ENCODE data around the gene OOSP2. TPM values are rescaled to one million over a fixed set of nuclear protein-coding genes. Genes with fewer than 3 reads are reported as not detected.

Gene OOSP2
- total RNA-seq, 1 donor from 2014 or later: not detected

DNA sequence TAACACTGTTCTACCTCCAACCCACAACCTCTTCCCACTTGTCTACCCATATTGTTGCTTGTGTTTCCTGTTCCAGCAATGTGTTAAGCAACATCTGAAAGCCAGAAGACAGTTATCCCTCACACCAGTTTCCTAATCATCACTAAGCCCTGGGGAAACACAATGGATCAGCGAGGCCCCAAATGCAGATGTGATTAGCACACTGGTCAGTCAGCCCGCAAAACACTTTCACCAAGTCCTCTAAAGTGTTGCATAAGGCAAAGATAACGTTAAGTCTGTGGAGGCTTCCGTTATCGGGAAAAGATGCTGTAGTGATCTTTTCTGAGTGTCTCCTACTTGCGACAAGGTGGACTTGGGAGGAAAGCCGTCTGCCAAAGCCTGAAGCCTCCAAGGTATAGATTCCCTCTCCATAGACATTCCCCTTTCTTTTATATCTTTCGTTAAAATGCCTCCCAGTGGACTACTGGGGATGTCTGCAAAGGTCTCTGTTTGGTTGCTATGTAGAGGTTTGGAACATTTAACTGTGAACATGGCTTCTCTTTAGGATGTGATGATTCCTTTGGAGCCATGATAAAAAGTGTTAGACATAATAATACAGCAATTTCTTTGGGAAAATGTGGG is 16.2 kb downstream of the OOSP2 start, which contains the start of gene MS4A3:
MS4A3 (plus strand) TSS at position 317 of the 621 bp plus-strand sequence. CDS start 4,496 bp downstream, outside the sequence.
- no peak within 1 kb of the TSS for H3K27ac ChIP-seq (ENCODE audit: low read depth, low read length)
- FAIRE-seq (no peak), DNase-seq (ENCODE audit: low read depth) (no peak)
- Mint-ChIP-seq H3K4me3 (ENCODE audit: unreplicated experiment) (no peak within 1 kb of the TSS), H3K27ac (ENCODE audit: unreplicated experiment) (no peak within 1 kb of the TSS), H3K36me3 (ENCODE audit: low read depth, unreplicated experiment) (no peaks in the 10 kb centered on the region), H3K9me3 (ENCODE audit: unreplicated experiment) (no peaks in the 10 kb centered on the region), H3K27me3 (ENCODE audit: low read depth, unreplicated experiment) (peaks cover 6% of the 10 kb centered on the region), H3K4me1 (ENCODE audit: low read depth, unreplicated experiment) (no peaks in the 10 kb centered on the region)
- no peak within 1 kb of the TSS for H3K4me3 ChIP-seq (ENCODE audit: insufficient read depth, low read depth, low read length)
- no peaks in the 10 kb centered on the region for H3K4me1 ChIP-seq (ENCODE audit: insufficient read depth, low read length)
- no peak for TF ChIP-seq EZH2 (IDR thresholded peaks at IDR 0.05; ENCODE audit: insufficient read depth, low read length)
- TF ChIP-seq, protein P1, sequence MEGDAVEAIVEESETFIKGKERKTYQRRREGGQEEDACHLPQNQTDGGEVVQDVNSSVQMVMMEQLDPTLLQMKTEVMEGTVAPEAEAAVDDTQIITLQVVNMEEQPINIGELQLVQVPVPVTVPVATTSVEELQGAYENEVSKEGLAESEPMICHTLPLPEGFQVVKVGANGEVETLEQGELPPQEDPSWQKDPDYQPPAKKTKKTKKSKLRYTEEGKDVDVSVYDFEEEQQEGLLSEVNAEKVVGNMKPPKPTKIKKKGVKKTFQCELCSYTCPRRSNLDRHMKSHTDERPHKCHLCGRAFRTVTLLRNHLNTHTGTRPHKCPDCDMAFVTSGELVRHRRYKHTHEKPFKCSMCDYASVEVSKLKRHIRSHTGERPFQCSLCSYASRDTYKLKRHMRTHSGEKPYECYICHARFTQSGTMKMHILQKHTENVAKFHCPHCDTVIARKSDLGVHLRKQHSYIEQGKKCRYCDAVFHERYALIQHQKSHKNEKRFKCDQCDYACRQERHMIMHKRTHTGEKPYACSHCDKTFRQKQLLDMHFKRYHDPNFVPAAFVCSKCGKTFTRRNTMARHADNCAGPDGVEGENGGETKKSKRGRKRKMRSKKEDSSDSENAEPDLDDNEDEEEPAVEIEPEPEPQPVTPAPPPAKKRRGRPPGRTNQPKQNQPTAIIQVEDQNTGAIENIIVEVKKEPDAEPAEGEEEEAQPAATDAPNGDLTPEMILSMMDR (IDR thresholded peaks at IDR 0.05; ENCODE audit: insufficient read depth, low read depth, low read length): no peak
- H3K4me2 ChIP-seq (ENCODE audit: low read length): no peak within 1 kb of the TSS
- H3K79me2 ChIP-seq (ENCODE audit: insufficient read depth, low read length): no peaks in the 10 kb centered on the region
- no peak within 1 kb of the TSS for H3K9ac ChIP-seq (ENCODE audit: low read length)
- H3K27me3 ChIP-seq (ENCODE audit: insufficient read depth, low read length): no peaks in the 10 kb centered on the region
- H3K36me3 ChIP-seq (ENCODE audit: insufficient read depth, low read length): no peaks in the 10 kb centered on the region
- H2AFZ ChIP-seq (ENCODE audit: low read depth, low read length): no peak within 1 kb of the TSS
- peaks cover 9% of the 10 kb centered on the region for H3K9me3 ChIP-seq (ENCODE audit: insufficient read depth, low read depth, low read length)
- no peaks in the 10 kb centered on the region for H4K20me1 ChIP-seq (ENCODE audit: insufficient read depth, low read length)

DNA sequence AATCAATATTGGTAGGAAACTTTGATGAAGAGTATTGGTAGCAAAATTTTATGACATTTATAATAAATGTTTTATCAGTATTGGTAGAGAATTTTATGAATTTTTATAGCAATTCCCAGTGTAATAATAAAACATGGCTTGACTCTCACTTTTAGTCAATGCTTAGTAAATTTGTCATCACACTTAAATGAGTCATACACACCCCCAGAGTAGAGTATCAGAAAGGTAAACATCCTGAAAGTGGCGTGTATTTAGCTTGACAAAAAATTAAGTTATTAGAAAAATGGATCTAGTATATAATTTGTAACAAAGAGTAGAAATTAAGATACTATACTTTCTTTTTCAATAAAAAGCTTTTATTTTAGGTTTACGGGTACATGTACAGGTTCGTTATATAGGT is 18.8 kb downstream of the OOSP2 start:
- Histone ChIP-seq H3K4me2 (ENCODE audit: low read length) (no peak overlapping the region), H4K20me1 (ENCODE audit: insufficient read depth, low read length) (no peaks in the 10 kb centered on the region), H3K27me3 (ENCODE audit: insufficient read depth, low read length) (no peaks in the 10 kb centered on the region), H3K9me3 (ENCODE audit: insufficient read depth, low read depth, low read length) (peaks cover 9% of the 10 kb centered on the region), H2AFZ (ENCODE audit: low read depth, low read length) (no peak overlapping the region), H3K79me2 (ENCODE audit: insufficient read depth, low read length) (no peaks in the 10 kb centered on the region), H3K36me3 (ENCODE audit: insufficient read depth, low read length) (no peaks in the 10 kb centered on the region), H3K4me3 (ENCODE audit: insufficient read depth, low read depth, low read length) (no peak overlapping the region), H3K4me1 (ENCODE audit: insufficient read depth, low read length) (no peaks in the 10 kb centered on the region), H3K9ac (ENCODE audit: low read length) (no peak overlapping the region), H3K27ac (ENCODE audit: low read depth, low read length) (no peak overlapping the region)
- DNase-seq (ENCODE audit: low read depth) (no peak), FAIRE-seq (no peak)
- no peaks in the 10 kb centered on the region for H3K4me1 Mint-ChIP-seq (ENCODE audit: low read depth, unreplicated experiment)
- no peaks in the 10 kb centered on the region for H3K36me3 Mint-ChIP-seq (ENCODE audit: low read depth, unreplicated experiment)
- H3K27me3 Mint-ChIP-seq (ENCODE audit: low read depth, unreplicated experiment): peaks cover 6% of the 10 kb centered on the region
- no peak overlapping the region for H3K27ac Mint-ChIP-seq (ENCODE audit: unreplicated experiment)
- no peak overlapping the region for H3K4me3 Mint-ChIP-seq (ENCODE audit: unreplicated experiment)
- TF ChIP-seq, protein P1 (IDR thresholded peaks at IDR 0.05; ENCODE audit: insufficient read depth, low read depth, low read length): no peak
- H3K9me3 Mint-ChIP-seq (ENCODE audit: unreplicated experiment): no peaks in the 10 kb centered on the region

DNA sequence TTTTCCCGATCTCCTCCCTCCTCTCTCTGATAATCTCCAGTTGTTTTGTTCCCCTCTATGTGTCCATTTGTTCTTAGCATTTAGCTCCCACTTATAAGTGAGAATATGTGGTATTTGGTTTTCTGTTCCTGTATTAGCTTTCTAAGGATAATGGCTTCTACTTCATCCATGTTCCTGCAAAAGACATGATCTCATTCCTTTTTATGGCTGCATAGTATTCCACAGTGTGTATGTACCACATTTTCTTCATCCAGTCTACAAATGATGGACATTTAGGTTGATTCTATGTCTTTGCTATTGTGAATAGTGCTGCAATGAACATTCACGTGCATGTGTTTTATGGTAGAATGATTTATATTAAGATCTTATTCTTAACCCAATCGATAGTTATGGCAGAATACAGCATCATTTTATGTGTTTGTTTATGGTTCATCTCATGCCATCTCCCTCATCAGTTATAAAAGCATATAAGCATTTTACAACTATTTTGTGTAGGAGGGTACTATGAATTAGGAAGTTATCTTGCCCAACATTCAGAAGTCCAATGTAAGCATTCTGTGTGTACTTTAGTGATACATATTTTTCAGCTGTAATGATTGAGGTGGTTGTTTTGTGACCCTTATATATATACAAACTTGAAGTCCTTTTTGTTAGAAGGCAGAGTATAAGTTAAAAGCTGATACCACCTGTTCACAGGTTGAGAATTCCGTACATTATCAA is 19.5 kb downstream of the OOSP2 start:
- H3K4me3 ChIP-seq (ENCODE audit: insufficient read depth, low read depth, low read length): no peak overlapping the region

More for the DNA sequence above, 19.5 kb downstream of the OOSP2 start:
- Mint-ChIP-seq H3K27ac (ENCODE audit: unreplicated experiment) (no peak overlapping the region), H3K4me3 (ENCODE audit: unreplicated experiment) (no peak overlapping the region), H3K4me1 (ENCODE audit: low read depth, unreplicated experiment) (no peaks in the 10 kb centered on the region), H3K36me3 (ENCODE audit: low read depth, unreplicated experiment) (no peaks in the 10 kb centered on the region), H3K27me3 (ENCODE audit: low read depth, unreplicated experiment) (peaks cover 6% of the 10 kb centered on the region), H3K9me3 (ENCODE audit: unreplicated experiment) (no peaks in the 10 kb centered on the region)
- DNase-seq (ENCODE audit: low read depth) (no peak), FAIRE-seq (no peak)
- peaks cover 9% of the 10 kb centered on the region for H3K9me3 ChIP-seq (ENCODE audit: insufficient read depth, low read depth, low read length)
- H3K36me3 ChIP-seq (ENCODE audit: insufficient read depth, low read length): no peaks in the 10 kb centered on the region
- no peaks in the 10 kb centered on the region for H3K27me3 ChIP-seq (ENCODE audit: insufficient read depth, low read length)
- no peak overlapping the region for H3K4me2 ChIP-seq (ENCODE audit: low read length)
- TF ChIP-seq, protein P1 (IDR thresholded peaks at IDR 0.05; ENCODE audit: insufficient read depth, low read depth, low read length): no peak
- no peak for TF ChIP-seq EZH2 (IDR thresholded peaks at IDR 0.05; ENCODE audit: insufficient read depth, low read length)
- H4K20me1 ChIP-seq (ENCODE audit: insufficient read depth, low read length): no peaks in the 10 kb centered on the region
- H2AFZ ChIP-seq (ENCODE audit: low read depth, low read length): no peak overlapping the region
- H3K27ac ChIP-seq (ENCODE audit: low read depth, low read length): no peak overlapping the region
- no peak overlapping the region for H3K9ac ChIP-seq (ENCODE audit: low read length)
- H3K4me1 ChIP-seq (ENCODE audit: insufficient read depth, low read length): no peaks in the 10 kb centered on the region
- H3K79me2 ChIP-seq (ENCODE audit: insufficient read depth, low read length): no peaks in the 10 kb centered on the region
